T47D (cell line): ENCODE data around the gene POLRMT.

ENCODE experiments used
- DNase-seq, 2 experiments: peaks; one replicate each; pipeline versions ENCODE4 v3.0.0 to v3.0.0-alpha.2; 2011 to 2012; ENCODE audit warnings: low read depth in 1 of 2, low spot score in 1 of 2
- JUND ChIP-seq: IDR thresholded peaks from 2 replicates; pipeline ENCODE4 v1.6.1; 2012; ENCODE audit warnings: low read depth
- in situ Hi-C: cut with HindIII; loops from 2 replicates; pipeline ENCODE4 v1.10.0; 2016; ENCODE audit warnings: low sequenced_read_pairs, low pct_unique_long_range_greater_than_20kb

Gene POLRMT

GRCh38 chr19:616747-617526 is 16.4 kb downstream of the POLRMT start:
- no peak for DNase-seq
- in situ Hi-C loops: no loop called here
- TF ChIP-seq JUND: no peak

GRCh38 chr19:616062-616700 is 17.2 kb downstream of the POLRMT start:
- no peak for TF ChIP-seq JUND
- DNase-seq: no peak
- in situ Hi-C loops: no loop called here

- no peak for TF ChIP-seq JUND
- in situ Hi-C loops: no loop called here
- no peak for DNase-seq
These were observed 17.7 kb downstream of the POLRMT start for GRCh38 chr19:615619-616018.

- no peak for TF ChIP-seq JUND
- DNase-seq: no peak
- in situ Hi-C loops: no loop called here
These were observed 19.4 kb downstream of the POLRMT start for GRCh38 chr19:613732-614567.

- DNase-seq: no peak
- in situ Hi-C loops: no loop called here
- no peak for TF ChIP-seq JUND
These were observed 20.4 kb downstream of the POLRMT start for GRCh38 chr19:612941-613340.

GRCh38 chr19:611481-611868 is 21.9 kb downstream of the POLRMT start:
- no peak for TF ChIP-seq JUND
- in situ Hi-C loops: no loop called here
- no peak for DNase-seq

- no peak for DNase-seq
- in situ Hi-C loops: no loop called here
- TF ChIP-seq JUND: no peak
These were observed 22.4 kb downstream of the POLRMT start for GRCh38 chr19:610801-611480.

GRCh38 chr19:610071-610800 is 23.1 kb downstream of the POLRMT start:
- no peak for DNase-seq
- in situ Hi-C loops: no loop called here
- no peak for TF ChIP-seq JUND

GRCh38 chr19:609004-609346 is 24.4 kb downstream of the POLRMT start:
- TF ChIP-seq JUND: no peak
- in situ Hi-C loops: no loop called here
- DNase-seq: no peak

GRCh38 chr19:608155-609003 is 25.0 kb downstream of the POLRMT start:
- no peak for DNase-seq
- in situ Hi-C loops: no loop called here
- no peak for TF ChIP-seq JUND
